GM12878 (cell line): Measurements from ENCODE around the gene TRAPPC2. TPM values are rescaled to one million over a fixed set of nuclear protein-coding genes. Genes with fewer than 3 reads are reported as not detected.
A peak's percentile ranks its signal among the peaks of the same experiment; 100 is the strongest.

Source experiments
- ASH2L ChIP-seq: fragments of 300-600, 200-600 bp; sonication (generic); IDR thresholded peaks from 2 replicates; pipeline ENCODE4 v1.6.1; 2017; ENCODE audit warnings: low read depth, mild to moderate bottlenecking, borderline replicate concordance
- BRCA1 ChIP-seq: IDR thresholded peaks from 2 replicates; pipeline ENCODE4 v1.6.1; 2011; ENCODE audit warnings: low read depth, low read length, improper control_type of control experiment
- CHD1 ChIP-seq: IDR thresholded peaks from 2 replicates; pipeline ENCODE4 v1.6.1; 2012; ENCODE audit warnings: low read depth, low read length, improper control_type of control experiment
- CHD2 ChIP-seq: IDR thresholded peaks from 2 replicates; pipeline ENCODE4 v1.6.1; 2011; ENCODE audit warnings: low read depth, low read length, improper control_type of control experiment, borderline replicate concordance
- DPF2 ChIP-seq: fragments of 450-650 bp; IDR thresholded peaks from 2 replicates; pipeline ENCODE4 v1.6.1; 2017; ENCODE audit warnings: mild to moderate bottlenecking
- HCFC1 ChIP-seq: fragments of 150-350 bp; IDR thresholded peaks from 2 replicates; pipeline ENCODE4 v1.6.1; 2014; ENCODE audit warnings: low read length
- JUNB ChIP-seq: IDR thresholded peaks from 2 replicates; pipeline ENCODE4 v1.6.1; 2016; ENCODE audit warnings: antibody characterized with exemption, mild to moderate bottlenecking
- MTA3 ChIP-seq: IDR thresholded peaks from 2 replicates; pipeline ENCODE4 v1.6.1; 2012; ENCODE audit warnings: low read length, inconsistent platforms, borderline replicate concordance
- MYB ChIP-seq: fragments of 150-350 bp; IDR thresholded peaks from 2 replicates; pipeline ENCODE4 v1.6.1; 2014; ENCODE audit warnings: mild to moderate bottlenecking, low read depth, low read length, borderline replicate concordance
- NBN ChIP-seq: fragments of 450-650 bp; IDR thresholded peaks from 2 replicates; pipeline ENCODE4 v1.6.1; 2016
- PAX8 ChIP-seq: fragments of 450-650 bp; IDR thresholded peaks from 2 replicates; pipeline ENCODE4 v1.6.1; 2017; ENCODE audit warnings: mild to moderate bottlenecking, moderate library complexity
- PML ChIP-seq: IDR thresholded peaks from 2 replicates; pipeline ENCODE4 v1.6.1; 2012; ENCODE audit warnings: low read length, inconsistent platforms
- POLR2AphosphoS2 ChIP-seq: IDR thresholded peaks from 2 replicates; pipeline ENCODE4 v1.6.1; 2011; ENCODE audit warnings: low read depth, mild to moderate bottlenecking, low read length, improper control_type of control experiment, moderate library complexity
- POU2F2 ChIP-seq: IDR thresholded peaks from 3 replicates; pipeline ENCODE4 v1.6.1; 2011; ENCODE audit warnings: low read depth, mild to moderate bottlenecking, low read length, borderline replicate concordance
- RCOR1 ChIP-seq: conservative IDR thresholded peaks from 2 replicates; pipeline ENCODE4 v1.6.1; 2012; ENCODE audit warnings: low read depth, low read length, improper control_type of control experiment
- SIN3A ChIP-seq: IDR thresholded peaks from 2 replicates; pipeline ENCODE4 v1.6.1; 2012; ENCODE audit warnings: low read depth, low read length, improper control_type of control experiment
- SPI1 ChIP-seq: IDR thresholded peaks from 2 replicates; pipeline ENCODE4 v1.6.1; 2011; ENCODE audit warnings: low read depth, mild to moderate bottlenecking, low read length, moderate library complexity, borderline replicate concordance; ENCODE audit not compliant: insufficient read depth
- SREBF2 ChIP-seq: IDR thresholded peaks from 2 replicates; pipeline ENCODE4 v1.6.1; 2012; ENCODE audit warnings: mild to moderate bottlenecking, low read length
- TCF12 ChIP-seq: IDR thresholded peaks from 2 replicates; pipeline ENCODE4 v1.6.1; 2011; ENCODE audit warnings: low read depth, mild to moderate bottlenecking, low read length
- ZNF24 ChIP-seq: fragments of 450-650 bp; IDR thresholded peaks from 2 replicates; pipeline ENCODE4 v1.6.1; 2017; ENCODE audit warnings: antibody characterized with exemption, mild to moderate bottlenecking
- ZNF274 ChIP-seq: IDR thresholded peaks from one replicate; pipeline ENCODE4 v1.8.0; 2011; ENCODE audit not compliant: insufficient read length, insufficient read depth
- ZNF622 ChIP-seq: fragments of 450-650 bp; IDR thresholded peaks from 2 replicates; pipeline ENCODE4 v1.6.1; 2017; ENCODE audit warnings: mild to moderate bottlenecking, inconsistent platforms
- polyA plus RNA-seq, 11 experiments: library from polyadenylated mRNA; depleted of rRNA in 4 of 11; unstranded in 6 of 11; stranded (reverse) in 5 of 11; fragments of >200 nt; fragmentation: Nextera tagmentation in 4 of 11; fragmentation: Illumina TruSeq in 1 of 11; extraction: Ambion mirVana in 4 of 11; extraction: Trizol in 1 of 11; gene quantifications; 1 replicate in 1 of 11; 2 replicates in 10 of 11; pipeline versions ENCODE4 v1.2.1 to v1.2.3, GENCODE V29; 2011 to 2016; ENCODE audit warnings: inconsistent platforms in 2 of 11, missing spikeins in 2 of 11, low read depth in 1 of 11
- total RNA-seq, 4 experiments: library from RNA; depleted of rRNA in 3 of 4; stranded (reverse); fragments of >200 nt in 3 of 4; fragmentation: Illumina TruSeq in 1 of 4; extraction: Trizol in 1 of 4; gene quantifications; 2 replicates each; pipeline versions ENCODE4 v1.2.1 to v1.2.3, GENCODE V29; 2013 to 2021
- TF ChIP-seq, protein P1 (sequence below): fragments of 450-650 bp; IDR thresholded peaks from 2 replicates; pipeline ENCODE4 v1.6.1; 2014; ENCODE audit warnings: mild to moderate bottlenecking
- TF ChIP-seq, protein P2 (sequence below): fragments of 450-650 bp; IDR thresholded peaks from 2 replicates; pipeline ENCODE4 v1.6.1; 2017; ENCODE audit warnings: mild to moderate bottlenecking, low read depth, inconsistent platforms; ENCODE audit not compliant: poor library complexity, severe bottlenecking
- TF ChIP-seq, protein P3 (sequence below): IDR thresholded peaks from 2 replicates; pipeline ENCODE4 v1.6.1; 2012; ENCODE audit warnings: low read length, inconsistent platforms
- TF ChIP-seq, protein P4 (sequence below): fragments of 450-650 bp; formaldehyde crosslinking; IDR thresholded peaks from 2 replicates; pipeline ENCODE4 v1.5.0; 2022; ENCODE audit warnings: mild to moderate bottlenecking, missing genetic modification characterization

TRAPPC2 gene
- total and polyA plus RNA-seq, 10 of the 15 experiments (the other 5 are each of a cell fraction or from before 2014, with no cell fraction given), result 12.4 to 28.4 (median 21.3) TPM

DNA sequence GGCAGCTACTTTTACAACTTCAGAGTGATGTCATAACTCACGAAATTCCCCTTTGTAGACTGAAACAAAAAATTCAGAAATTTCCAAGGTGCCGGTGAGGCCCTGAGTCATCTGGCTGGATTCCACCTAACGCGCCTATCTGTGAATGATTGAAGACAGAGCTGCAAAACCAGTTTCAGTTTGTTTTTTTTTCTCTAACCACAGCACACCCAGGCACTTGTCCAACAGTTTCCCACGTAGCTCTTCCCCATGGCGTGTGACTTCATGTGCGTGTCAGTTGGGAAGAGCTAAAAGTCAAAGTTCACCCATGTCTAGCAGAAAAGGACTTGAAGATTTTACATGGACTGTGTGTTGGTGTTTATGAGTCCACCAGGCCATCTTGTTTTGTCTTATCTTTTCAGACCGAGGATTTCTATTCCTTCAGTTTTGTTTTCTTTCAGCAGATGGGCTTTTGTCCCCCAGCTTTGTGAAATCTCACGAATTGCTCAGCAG lies 65.1 kb downstream of the TRAPPC2 start (continued):
- TF ChIP-seq POU2F2 (peak; percentile 79), MTA3 (no peak; the same call in 1 of the 2 replicates), SPI1 (0 out of 2 replicates have a peak, but pooled peaks have one; percentile 29), JUNB (peak; percentile 51), ZNF622 (no peak), ASH2L (no peak), DPF2 (peak; percentile 64; the same call in 1 of the 2 replicates), SREBF2 (no peak), SIN3A (no peak), RCOR1 (no peak), TCF12 (peak; percentile 49; the same call in 1 of the 2 replicates), PML (no peak), BRCA1 (no peak), ZNF274 (no peak), ZNF24 (no peak), HCFC1 (no peak), NBN (peak; percentile 88), MYB (no peak), POLR2AphosphoS2 (no peak), CHD2 (no peak; the same call in 1 of the 2 replicates), PAX8 (no peak), CHD1 (no peak)
- TF ChIP-seq, protein P1, sequence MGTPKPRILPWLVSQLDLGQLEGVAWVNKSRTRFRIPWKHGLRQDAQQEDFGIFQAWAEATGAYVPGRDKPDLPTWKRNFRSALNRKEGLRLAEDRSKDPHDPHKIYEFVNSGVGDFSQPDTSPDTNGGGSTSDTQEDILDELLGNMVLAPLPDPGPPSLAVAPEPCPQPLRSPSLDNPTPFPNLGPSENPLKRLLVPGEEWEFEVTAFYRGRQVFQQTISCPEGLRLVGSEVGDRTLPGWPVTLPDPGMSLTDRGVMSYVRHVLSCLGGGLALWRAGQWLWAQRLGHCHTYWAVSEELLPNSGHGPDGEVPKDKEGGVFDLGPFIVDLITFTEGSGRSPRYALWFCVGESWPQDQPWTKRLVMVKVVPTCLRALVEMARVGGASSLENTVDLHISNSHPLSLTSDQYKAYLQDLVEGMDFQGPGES, result no peak
- TF ChIP-seq, protein P2, sequence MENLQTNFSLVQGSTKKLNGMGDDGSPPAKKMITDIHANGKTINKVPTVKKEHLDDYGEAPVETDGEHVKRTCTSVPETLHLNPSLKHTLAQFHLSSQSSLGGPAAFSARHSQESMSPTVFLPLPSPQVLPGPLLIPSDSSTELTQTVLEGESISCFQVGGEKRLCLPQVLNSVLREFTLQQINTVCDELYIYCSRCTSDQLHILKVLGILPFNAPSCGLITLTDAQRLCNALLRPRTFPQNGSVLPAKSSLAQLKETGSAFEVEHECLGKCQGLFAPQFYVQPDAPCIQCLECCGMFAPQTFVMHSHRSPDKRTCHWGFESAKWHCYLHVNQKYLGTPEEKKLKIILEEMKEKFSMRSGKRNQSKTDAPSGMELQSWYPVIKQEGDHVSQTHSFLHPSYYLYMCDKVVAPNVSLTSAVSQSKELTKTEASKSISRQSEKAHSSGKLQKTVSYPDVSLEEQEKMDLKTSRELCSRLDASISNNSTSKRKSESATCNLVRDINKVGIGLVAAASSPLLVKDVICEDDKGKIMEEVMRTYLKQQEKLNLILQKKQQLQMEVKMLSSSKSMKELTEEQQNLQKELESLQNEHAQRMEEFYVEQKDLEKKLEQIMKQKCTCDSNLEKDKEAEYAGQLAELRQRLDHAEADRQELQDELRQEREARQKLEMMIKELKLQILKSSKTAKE, result peak; percentile 82
- TF ChIP-seq, protein P3, sequence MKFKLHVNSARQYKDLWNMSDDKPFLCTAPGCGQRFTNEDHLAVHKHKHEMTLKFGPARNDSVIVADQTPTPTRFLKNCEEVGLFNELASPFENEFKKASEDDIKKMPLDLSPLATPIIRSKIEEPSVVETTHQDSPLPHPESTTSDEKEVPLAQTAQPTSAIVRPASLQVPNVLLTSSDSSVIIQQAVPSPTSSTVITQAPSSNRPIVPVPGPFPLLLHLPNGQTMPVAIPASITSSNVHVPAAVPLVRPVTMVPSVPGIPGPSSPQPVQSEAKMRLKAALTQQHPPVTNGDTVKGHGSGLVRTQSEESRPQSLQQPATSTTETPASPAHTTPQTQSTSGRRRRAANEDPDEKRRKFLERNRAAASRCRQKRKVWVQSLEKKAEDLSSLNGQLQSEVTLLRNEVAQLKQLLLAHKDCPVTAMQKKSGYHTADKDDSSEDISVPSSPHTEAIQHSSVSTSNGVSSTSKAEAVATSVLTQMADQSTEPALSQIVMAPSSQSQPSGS, result peak; percentile 94
- TF ChIP-seq, protein P4, sequence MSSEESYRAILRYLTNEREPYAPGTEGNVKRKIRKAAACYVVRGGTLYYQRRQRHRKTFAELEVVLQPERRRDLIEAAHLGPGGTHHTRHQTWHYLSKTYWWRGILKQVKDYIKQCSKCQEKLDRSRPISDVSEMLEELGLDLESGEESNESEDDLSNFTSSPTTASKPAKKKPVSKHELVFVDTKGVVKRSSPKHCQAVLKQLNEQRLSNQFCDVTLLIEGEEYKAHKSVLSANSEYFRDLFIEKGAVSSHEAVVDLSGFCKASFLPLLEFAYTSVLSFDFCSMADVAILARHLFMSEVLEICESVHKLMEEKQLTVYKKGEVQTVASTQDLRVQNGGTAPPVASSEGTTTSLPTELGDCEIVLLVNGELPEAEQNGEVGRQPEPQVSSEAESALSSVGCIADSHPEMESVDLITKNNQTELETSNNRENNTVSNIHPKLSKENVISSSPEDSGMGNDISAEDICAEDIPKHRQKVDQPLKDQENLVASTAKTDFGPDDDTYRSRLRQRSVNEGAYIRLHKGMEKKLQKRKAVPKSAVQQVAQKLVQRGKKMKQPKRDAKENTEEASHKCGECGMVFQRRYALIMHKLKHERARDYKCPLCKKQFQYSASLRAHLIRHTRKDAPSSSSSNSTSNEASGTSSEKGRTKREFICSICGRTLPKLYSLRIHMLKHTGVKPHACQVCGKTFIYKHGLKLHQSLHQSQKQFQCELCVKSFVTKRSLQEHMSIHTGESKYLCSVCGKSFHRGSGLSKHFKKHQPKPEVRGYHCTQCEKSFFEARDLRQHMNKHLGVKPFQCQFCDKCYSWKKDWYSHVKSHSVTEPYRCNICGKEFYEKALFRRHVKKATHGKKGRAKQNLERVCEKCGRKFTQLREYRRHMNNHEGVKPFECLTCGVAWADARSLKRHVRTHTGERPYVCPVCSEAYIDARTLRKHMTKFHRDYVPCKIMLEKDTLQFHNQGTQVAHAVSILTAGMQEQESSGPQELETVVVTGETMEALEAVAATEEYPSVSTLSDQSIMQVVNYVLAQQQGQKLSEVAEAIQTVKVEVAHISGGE (CRISPR knock-in tag), result no peak
